Activated gamma-delta T cell (primary cell): ENCODE results near the gene PTPRG.
"Not testable (repeated sequence)": the region's sequence is repeated elsewhere in the genome, so short reads cannot be mapped to it uniquely, and the experiment has no call there.

ENCODE experiments used
- DNase-seq: peaks from one replicate; lab custom pipeline; 2025; lab: John Stamatoyannopoulos, UW
- total RNA-seq, 2 donors: gene quantifications; one replicate each; lab custom pipeline; 2026; lab: John Stamatoyannopoulos, UW

PTPRG gene
- total RNA-seq = 0.17 to 0.20 reads per million in 2 donors

DNA sequence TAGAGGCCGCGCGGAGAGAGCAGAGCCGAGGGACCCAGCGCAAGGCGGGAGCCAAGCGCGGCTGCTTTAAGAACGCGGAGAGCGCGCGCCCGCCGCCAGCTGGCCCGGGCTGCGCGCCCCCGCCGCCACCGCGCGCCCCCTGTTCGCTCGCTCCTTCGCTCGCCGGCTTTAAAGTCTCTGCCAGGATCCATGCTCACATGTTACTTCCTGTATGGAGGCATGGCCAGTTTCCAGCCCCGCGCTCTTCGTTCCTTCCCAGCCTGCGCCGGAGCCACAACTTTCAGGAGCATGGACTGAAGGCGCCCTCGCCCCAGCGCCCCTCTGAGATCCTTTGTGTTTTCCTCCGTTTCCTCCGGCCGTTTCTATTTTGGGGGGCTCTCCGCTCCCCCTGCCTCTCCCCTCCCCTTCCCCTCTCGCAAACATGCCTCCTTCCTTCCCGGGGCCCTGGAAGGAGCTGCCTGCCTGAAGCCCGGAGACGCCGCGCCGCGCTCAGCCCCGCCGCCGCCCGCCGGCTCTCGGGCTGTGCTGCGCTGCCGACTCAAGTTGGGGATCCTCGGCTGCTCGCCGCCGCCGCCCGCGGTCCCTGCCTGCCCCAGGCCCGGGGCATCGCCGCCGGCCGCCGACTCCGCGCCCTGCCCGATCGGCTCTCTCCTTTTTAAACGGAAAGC is at the start of gene PTPRG:
Gene PTPRG (plus strand): TSS at position 198 of the 668 bp plus-strand sequence. CDS start 717 bp downstream, outside the sequence.
- no peak for DNase-seq

DNA sequence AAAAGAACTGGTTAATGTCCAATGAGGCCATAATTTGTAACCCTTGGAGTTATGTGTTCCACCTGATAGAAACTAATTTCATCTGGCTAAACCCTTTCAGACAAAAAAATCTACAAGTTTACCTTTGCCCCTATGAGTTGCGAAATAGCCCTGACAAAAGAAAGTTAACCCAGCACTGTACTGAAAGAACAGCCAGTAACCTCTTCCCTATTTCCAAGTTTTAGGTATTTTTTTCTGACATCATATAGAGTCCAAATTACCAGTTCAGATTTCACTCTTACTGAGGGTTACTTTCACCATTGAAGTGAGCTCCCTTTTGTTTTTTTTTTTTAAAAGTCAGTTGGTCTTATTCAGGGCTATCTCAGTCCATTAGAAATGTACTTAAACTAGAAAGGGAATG is 42.8 kb upstream of the PTPRG start:
- no peak for DNase-seq

DNA sequence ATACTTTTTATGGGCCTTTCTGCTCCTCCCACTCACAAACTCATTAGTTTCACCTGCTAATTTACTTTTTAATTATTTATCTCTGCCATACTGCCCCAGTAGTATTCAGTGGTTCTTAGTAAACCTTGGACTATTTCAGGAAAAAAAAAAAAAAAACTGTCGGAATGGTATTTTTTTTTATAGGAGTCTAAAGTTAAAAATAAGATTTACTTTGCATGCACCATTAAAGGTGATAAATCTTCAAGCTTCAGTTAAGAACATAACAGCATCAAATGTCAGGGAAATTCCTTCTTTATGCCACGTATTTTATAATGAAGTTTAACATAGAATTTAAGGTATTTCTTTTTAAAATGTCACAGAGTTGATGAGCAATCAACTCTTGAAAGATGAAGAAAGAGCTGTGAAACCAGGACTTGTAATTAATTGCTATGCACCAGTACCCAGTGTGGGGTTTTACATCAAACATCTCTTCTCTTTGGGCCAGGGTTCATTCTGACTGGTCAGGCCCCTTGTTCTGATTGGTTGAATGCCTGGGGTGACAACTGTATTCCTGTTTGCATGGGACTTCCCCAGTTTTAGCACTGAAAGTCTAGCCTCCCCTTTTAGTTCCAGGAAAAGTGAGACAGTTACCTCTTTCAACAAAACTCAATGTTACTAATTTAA is 40.3 kb upstream of the PTPRG start:
- DNase-seq = no peak

DNA sequence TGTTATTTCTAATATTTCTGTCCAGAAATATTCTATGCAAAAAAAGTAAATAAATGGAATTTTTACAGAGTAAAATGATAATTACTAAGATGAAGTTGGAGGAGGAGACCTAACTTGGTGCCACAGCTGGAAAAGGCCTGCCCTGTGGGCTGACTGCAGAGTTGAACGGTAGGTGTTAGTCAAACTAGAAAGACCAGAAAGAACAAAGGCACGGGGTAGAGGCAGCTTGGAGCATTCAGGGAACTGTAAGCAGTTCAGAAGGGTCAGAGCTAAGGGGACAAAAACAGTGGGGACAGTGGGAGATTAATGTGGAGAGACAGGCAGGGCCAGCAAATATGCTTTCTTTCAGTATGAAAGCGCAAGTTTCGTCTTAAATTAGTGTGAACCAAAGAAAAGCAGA is 39.3 kb upstream of the PTPRG start:
- no peak for DNase-seq

DNA sequence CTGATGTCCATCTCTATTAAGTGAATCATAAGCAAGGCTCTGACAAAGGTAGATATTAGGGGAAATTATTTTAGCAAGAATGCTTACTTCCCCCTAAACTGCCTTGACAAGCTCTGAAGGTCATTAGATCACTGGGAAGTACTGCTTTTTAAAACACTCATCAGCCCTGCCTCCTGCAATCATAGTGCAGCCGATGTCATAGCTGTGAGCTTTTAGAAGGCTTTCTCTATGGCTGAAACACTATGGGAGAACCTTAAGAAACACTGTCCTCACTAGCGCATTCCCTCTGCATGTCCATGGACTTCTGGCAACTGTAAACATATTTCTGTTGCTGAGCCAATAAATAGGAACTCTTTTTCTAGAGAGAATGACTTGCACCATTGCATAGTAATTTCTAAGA is 38.7 kb upstream of the PTPRG start:
- DNase-seq = no peak

DNA sequence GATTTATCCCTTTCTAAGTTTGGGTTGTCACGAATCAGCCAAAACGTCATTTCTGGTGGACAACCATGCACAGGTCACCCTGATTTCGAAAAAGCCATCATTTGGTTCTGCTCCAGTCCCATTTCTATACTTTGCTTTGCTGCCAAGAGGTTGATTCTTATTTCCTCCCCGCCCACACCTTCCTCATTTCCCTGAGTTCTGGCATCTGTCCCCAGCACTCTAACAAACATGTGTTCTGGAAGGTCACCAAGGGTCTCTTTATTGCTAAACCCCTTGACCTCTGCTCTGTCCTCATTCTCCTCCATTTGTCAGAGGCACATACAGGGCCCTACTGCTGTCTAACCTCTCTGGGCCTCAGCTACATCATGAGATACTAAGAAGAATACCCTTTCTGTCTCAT is 36.4 kb upstream of the PTPRG start:
- DNase-seq = no peak

DNA sequence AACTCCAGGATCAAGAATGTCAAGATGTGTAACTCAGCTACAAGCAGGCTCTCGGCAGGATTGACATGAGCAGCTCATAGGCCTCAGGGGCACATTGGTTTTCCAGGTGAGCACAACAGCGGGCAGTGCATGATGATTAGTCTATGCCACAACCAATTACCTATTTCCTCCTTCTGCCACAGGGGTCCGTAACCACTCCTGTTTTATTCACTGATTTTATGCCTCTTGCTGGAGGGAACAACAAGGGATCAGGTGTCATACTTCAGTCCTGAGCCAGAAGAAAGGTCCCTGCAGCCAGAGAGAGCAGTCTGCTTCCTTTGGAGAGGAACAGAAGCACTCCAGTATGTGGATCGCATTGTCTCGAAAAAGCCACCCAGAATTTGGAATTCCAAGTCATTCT is 35.1 kb upstream of the PTPRG start:
- DNase-seq = no peak

DNA sequence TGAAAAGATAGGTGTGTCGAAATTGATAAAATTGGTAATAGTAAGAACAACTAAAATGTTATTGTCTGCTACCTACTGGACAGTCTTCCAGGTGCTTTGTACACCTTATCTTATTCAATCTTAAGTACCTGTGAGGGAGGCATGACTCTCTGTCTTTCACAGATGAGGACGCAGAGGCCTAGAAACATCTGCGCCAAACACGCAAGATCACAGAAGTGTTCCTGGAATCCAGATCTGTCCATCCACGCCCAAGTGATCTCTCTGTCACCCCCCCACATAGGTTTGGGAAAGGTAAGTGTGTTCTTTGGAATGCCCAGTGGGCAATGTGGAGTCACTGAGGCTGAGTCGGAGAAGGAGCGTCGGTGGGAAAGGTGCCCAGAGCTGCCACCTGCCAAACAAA is 34.4 kb upstream of the PTPRG start:
- DNase-seq = no peak

DNA sequence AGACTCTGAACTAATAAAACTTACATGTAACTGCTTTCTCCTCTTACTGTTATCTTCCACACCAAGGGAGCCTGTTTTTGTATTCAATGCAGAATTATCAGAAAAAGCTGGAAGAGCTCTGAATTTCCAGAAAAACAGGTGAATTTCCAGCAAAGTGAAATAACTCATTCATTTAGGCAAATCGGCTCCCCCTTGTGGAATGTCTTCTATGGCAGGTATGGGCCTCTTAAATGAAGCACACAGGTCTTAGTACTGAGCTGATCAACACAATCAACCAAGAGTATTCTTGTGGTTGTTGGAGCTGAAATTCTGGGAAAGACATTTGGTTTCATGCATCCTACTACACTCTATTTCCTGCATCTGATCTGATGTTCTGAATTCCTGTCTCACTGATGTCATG is 31.0 kb upstream of the PTPRG start:
- DNase-seq = no peak

DNA sequence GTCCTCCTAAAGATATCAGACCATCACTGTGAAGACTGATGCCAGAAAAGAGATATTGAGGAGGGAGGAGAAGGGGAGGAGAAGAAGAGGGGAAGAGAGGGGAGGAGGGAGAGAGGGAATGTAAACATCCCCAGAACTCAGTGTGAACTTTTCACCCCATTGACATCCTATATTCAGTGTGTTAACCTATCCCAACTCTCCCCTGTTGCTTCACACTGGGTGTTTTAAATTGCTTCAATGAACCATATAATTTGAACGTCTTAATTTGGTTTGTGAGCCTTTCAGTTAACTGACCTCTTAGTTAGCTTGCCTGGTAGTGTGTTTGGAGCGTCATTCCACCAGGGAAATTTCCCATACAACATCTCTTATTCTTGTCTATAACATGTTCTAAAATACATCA is 29.8 kb upstream of the PTPRG start:
- no peak for DNase-seq

DNA sequence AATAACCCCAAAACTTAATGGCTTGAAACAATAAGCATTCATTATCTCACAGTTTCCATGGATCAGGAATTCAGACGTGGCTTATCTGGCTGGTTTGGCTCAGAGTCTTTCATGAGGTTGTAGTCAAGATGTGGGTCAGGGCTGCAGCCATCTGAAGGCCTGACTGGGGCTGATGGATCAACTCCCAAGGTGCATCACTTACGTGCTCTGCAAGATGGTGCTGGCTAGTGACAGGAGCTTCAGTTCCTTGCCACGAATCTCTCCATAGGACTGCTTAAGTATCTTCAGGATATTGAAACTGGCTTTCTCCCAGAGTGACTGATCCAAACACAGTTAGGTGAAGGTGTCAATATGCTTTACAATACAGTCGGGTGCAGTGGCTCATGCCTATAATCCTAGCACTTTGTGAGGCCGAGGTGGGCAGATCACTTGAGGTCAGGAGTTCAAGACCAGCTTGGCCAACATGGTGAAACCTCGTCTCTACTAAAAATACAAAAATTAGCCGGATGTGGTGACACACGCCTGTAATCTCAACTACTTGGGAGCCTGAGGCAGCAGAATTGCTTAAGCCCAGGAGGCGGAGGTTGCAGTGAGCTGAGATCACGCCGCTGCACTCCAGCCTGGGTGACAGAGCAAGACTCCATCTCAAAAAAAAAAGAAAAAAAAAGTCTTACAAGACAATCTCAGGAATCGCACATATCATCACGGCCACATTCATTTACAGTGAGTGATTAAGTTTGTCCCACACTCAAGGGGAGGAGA is 28.5 kb upstream of the PTPRG start:
- no peak for DNase-seq

DNA sequence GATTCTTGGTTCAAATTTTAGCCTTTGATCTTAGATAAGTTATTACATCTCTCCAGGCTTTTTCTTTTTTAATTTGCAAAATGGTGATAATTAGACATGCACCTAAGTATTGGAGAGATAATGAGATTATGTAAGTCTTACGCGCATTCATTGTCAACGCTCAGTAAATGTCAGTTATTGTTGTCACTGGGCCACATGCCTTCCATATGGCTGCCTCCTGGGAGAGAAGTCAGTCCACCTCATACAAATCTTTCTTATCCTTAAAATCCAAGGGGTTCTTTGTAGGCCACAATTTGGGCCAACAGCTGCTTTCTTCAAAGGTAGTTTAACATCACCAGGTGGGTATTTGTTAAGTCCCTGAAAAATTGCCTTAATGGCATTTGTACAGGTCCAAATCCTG is 25.5 kb upstream of the PTPRG start:
- no peak for DNase-seq

DNA sequence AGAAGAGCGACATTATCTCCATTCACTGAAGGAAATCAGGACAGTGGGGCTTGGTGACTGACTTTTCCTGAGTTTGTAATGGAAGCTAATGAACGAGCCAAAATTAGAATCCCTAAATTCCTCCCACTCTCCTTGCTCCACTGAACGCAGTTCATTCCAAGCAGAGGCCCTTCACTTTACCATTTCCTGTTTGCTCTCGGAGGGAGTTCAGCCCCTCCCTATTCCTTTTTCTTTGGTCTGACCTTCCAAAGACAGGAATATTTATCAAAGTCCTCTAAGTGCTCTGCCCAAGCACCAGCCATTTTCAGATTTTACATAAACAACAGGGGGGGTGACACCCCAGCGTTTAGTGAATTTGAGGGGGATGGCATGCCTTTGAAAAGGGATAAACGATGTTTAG is 24.0 kb upstream of the PTPRG start:
- no peak for DNase-seq

DNA sequence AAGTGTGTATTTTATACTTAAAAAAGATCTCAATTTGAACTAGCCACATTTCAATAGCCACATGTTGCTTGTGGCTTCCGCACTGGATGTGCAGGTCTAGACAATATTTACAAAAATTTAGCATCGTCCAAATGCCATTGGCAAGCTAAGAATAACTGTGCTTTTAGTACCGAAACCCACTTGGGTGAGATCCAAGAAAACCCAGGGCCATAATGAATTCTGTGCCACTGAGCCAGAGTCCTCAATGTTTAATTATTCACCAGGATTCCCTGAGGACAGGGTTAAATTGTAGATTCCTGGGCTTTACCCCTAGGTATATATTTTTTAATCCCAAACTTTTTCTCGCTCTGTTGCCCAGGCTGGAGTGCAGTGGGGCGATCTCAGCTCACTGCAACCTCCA is 22.9 kb upstream of the PTPRG start:
- DNase-seq = no peak

DNA sequence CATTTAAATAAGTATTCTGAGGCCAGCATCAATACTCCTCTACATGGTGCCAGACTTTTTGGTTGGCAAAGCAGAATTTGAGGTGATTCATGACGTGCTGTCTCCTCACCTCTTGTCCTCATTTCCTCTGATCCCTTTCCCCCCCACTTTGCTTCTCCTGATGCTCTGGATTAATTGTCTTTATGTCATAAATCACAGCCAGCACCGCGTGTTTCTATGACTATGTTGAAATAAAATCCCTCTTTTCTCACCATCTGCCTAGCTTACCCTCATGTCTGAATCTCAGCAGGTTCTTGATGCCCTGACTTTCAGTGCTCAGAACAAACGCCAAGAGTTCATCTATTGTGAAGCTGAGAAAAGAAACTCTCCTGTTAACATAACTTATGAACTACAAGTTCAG is 19.7 kb upstream of the PTPRG start:
- DNase-seq = no peak

DNA sequence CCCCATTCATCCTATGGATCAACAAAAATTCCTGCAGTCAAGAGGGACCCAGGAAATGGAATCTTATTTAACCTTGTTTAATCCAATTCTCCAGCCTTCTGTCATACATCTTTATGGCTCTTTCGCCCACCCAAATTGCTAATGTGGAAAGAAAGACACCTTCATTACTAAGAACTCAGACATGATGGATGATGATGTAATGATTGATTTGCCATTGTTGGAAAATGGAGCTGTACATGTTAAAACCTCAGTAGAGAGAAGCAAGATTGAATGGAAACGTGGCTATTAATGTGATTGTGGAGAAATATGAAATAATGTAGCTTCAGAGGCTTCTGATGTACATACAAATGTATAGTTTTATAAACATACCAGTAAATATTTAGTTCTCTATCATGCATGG is 15.7 kb upstream of the PTPRG start:
- DNase-seq = no peak

DNA sequence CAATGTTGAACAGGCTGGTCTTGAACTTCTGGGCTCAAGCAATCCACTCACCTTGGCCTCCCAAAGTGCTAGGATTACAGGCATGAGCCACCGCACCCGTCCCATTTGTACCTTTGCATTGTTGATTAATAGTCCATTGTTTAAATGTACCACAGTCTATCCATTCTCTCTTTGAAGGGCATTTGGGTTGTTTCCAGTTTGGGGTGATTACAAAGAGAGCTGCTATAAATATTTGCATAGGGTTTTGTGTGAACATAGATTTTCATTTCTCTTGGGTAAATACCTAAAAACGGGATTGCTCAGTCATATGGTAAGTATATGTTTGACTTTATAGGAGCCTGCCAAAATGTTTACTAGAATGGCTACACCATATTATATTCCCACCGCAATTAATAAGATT is 13.7 kb upstream of the PTPRG start:
- DNase-seq = no peak

DNA sequence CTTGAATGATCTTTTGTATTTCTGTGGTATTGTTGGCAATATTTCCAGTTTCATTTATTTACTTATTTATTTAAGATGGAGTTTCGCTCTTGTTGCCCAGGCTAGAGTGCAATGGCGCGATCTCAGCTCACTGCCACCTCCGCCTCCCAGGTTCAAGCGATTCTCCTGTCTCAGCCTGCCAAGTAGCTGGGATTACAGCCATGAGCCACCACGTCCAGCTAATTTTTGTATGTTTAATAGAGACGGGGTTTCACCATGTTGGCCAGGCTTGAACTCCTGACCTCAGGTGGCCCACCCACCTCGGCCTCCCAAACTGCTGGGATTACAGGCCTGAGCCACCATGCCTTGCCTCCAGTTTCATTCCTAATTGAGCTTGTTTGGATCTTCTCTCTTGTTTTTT is 8.7 kb upstream of the PTPRG start:
- not testable (repeated sequence) for DNase-seq

DNA sequence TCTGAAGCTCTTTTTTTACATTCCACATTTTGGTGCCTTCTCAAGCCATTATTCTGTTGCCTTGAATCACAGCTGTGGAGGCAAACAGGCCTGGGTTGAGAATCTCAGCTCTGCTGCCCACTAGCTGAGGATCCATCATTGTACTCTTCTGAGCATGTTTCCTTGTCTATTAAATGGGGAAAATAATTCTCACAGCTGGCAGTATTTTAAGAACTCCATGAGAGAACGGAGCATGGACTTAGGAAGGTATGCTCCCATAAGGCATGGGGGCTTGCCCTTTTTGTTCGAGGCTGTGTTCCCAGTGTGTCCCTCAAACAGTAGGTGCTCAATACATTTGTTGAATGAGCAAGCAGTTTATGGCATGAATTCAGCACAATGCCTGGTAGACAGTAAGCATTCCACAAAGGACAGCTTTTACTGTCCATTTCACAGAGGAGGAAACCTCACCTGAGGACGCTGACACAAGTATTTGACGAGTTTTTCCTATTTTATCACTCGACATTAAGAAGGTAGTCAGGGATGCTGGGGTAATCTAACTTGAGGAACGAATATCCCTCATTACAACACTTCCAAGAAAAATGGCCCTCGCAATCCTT is 2.1 kb upstream of the PTPRG start:
- no peak for DNase-seq

DNA sequence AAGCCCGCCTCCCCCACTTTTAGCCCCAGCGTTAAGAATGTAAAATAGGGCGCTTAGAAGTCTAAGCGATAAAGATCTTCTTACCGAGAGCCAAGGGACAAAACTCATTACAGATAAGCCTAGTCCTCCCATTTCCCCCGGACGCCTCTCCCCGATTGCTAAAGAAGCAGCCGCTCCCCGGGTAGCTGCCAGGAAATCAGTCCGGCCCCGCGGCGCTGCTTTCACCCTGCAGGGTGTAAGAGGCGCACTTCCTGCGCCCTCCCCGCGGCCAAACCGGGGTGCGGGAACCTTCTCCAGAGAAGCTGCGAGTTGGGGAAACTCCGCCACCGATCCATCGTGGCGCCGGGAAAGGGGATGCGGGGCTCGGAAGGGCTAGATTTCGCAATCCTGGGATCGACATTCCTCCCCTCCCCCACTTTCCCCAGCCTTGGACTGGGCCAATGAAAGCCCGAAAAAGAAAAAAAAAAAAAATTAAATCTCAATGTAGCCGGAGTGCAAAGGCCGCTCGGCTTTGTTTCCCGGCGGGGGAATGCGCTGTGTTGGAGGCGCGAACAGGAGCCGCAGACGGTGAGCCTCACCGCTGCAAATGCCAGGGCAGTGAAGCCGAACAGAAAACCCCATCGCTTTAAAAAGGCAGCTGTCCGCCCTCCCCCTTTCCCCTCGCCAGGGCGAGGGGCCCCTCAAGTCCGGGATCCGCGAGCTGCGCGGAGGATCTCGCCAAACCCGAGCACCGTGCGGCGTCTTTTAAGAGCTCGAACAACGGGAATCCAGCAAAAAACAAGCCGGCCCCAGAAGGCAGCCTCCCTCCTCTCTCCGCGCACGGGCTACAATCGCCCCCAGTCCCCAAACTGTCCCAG is 626 bp upstream of the PTPRG start:
- DNase-seq = no peak

DNA sequence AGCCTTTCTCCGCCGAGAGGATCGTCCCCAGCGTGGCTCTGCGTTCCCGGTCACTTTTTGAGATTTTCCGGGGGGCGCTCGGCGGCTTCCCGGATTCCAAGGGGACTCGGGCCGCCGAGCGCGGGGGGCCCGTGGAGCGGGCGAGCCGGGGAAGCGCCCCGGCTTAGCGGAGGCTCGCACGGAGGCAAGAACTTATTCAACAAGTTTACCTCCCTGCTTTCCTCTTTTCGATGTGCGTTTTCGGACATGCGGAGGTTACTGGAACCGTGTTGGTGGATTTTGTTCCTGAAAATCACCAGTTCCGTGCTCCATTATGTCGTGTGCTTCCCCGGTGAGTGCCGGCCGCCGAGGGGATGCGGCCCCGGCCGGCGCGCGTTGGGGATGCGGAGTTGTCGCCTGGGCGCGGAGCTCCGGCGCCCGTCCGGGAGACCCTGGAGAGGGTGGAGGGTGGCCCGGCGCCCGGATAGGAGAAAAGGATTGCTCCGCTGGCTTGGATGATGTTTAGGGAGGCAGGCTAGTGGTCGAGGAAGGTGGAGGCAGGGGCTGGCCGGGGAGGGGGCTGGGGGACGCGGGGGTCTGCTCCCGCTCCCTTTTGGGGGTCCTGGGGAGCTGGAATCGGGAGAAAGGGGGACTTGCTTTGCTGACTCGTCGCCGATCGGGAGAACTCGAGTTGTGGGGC is 810 bp downstream of the PTPRG start:
- no peak for DNase-seq
